Kidney (tissue), 14 donors: Measurements from ENCODE around the gene RABGGTA. TPM values are rescaled to one million over a fixed set of nuclear protein-coding genes. Genes with fewer than 3 reads are reported as not detected.

ENCODE experiments used
- DNase-seq, 5 donors: peaks; one replicate each; pipeline ENCODE4 v3.0.0-alpha.2; 2013 to 2020
- FAIRE-seq: peaks from 2 replicates; lab custom pipeline; 2012; peaks lifted over from hg19 to GRCh38; lab: Jason Lieb, UNC
- H3K27ac ChIP-seq, 2 donors: one replicate each; pipeline ENCODE4 v1.7.0; 2013; ENCODE audit warnings: low read depth in 2 of 2, low read length in 2 of 2, inconsistent platforms in 1 of 2
- H3K27me3 ChIP-seq: one replicate; pipeline ENCODE4 v1.7.1; 2013; ENCODE audit warnings: low read length, inconsistent platforms; ENCODE audit not compliant: control insufficient read depth, insufficient read depth
- H3K36me3 ChIP-seq, 3 donors: one replicate each; pipeline versions ENCODE4 v1.7.0 to v1.7.1; 2013; ENCODE audit warnings: low read length in 3 of 3, control low read depth in 1 of 3, inconsistent platforms in 1 of 3; ENCODE audit not compliant: insufficient read depth in 3 of 3, control insufficient read depth in 2 of 3
- H3K4me1 ChIP-seq, 3 donors: one replicate each; pipeline versions ENCODE4 v1.7.0 to v1.7.1; 2013; ENCODE audit warnings: low read length in 3 of 3, inconsistent platforms in 1 of 3, low read depth in 1 of 3; ENCODE audit not compliant: control insufficient read depth in 2 of 3, insufficient read depth in 2 of 3
- H3K4me3 ChIP-seq, 3 donors: one replicate each; pipeline versions ENCODE4 v1.7.0 to v1.8.1; 2013; ENCODE audit warnings: low read length in 3 of 3, control low read depth in 1 of 3, inconsistent platforms in 1 of 3
- H3K9ac ChIP-seq, 3 donors: one replicate each; pipeline versions ENCODE4 v1.7.0 to v1.7.1; 2013; ENCODE audit warnings: low read length in 3 of 3, control low read depth in 1 of 3, inconsistent platforms in 1 of 3
- H3K9me3 ChIP-seq, 3 donors: one replicate each; pipeline versions ENCODE4 v1.7.0 to v1.7.1; 2013; ENCODE audit warnings: low read length in 3 of 3, control low read depth in 1 of 3, inconsistent platforms in 1 of 3; ENCODE audit not compliant: control insufficient read depth in 2 of 3, insufficient read depth in 1 of 3
- intact Hi-C: fragments of 100-400 bp; cut with DNase I; formaldehyde crosslinking; loops from one replicate; pipeline ENCODE4 v1.11.1; 2022
- polyA plus RNA-seq: library from polyadenylated mRNA; stranded (reverse); fragments of 350-450 nt; fragmentation: Illumina TruSeq; extraction: RNeasy Lipid Tissue Mini Kit (QIAGEN cat#74804); gene quantifications from one replicate; pipeline ENCODE4 v1.2.3, GENCODE V29; 2014; ENCODE audit warnings: low read depth, low replicate concordance; ENCODE audit not compliant: insufficient read depth
- total RNA-seq: library from RNA; stranded (reverse); fragmentation: NEBNext Ultra II Directional; extraction: Animal tissue kit (Norgen Biotek cat#: 25700); gene quantifications from one replicate; pipeline ENCODE4 v1.2.1, GENCODE V29; 2021
- TF ChIP-seq, protein P1 (sequence below): IDR thresholded peaks from 3 replicates; pipeline ENCODE4 v1.5.1; 2012; ENCODE audit warnings: mild to moderate bottlenecking, moderate library complexity, borderline replicate concordance; ENCODE audit not compliant: insufficient read depth; ENCODE audit errors: extremely low read depth
- donor health status: control.
- donor health status: control.
- donor health status: control.
- donor health status: control.
- donor health status: control.
- donor health status: DM: yes; HTN: yes; CAD: no.
- donor health status: Normal renal cell carcinoma (clear cell type).

The RABGGTA gene
- total and polyA plus RNA-seq, 2 donors from 2014 or later, result 25.8 to 33.9 TPM

DNA sequence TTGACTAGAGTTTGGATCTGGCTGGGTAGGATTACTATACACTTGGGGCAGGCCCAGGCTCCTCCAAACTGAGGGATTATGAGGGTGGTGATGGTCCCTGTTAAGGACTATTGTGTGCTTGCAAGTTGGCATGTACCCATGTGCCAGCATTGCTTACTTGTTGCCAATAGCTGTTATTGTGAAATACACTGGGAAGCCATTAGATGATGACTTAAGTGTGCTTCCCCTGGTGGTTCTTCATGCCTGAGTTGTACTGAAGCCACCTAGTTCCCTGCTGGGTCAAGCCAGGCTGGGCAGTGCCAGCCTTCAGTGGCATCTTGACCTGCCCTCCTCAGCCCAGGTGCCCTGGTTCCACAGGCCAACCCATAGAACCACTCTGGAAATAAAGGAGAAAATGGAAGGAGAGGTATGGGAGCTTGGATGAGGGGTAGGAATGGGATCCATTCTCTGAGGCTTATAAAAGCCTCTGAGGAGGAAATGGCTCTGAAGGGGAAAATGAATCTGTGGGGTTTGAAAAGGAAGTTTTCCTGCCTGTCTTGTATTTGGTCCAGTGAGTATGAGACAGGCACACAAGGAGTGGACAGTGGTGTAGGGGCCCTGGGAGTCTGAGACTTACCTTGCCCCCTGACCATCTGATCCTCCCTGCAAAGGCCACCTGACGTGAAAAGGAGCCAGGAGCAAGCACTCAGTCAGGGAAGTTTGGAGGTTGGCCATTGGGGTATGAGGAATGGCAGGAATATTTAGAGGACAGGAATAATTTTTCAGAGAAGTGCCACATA is 40.6 kb upstream of the RABGGTA start:
- H3K4me3 ChIP-seq, result peak overlapping the region in 1 of 3 donors; percentile 49
- TF ChIP-seq, protein P1, sequence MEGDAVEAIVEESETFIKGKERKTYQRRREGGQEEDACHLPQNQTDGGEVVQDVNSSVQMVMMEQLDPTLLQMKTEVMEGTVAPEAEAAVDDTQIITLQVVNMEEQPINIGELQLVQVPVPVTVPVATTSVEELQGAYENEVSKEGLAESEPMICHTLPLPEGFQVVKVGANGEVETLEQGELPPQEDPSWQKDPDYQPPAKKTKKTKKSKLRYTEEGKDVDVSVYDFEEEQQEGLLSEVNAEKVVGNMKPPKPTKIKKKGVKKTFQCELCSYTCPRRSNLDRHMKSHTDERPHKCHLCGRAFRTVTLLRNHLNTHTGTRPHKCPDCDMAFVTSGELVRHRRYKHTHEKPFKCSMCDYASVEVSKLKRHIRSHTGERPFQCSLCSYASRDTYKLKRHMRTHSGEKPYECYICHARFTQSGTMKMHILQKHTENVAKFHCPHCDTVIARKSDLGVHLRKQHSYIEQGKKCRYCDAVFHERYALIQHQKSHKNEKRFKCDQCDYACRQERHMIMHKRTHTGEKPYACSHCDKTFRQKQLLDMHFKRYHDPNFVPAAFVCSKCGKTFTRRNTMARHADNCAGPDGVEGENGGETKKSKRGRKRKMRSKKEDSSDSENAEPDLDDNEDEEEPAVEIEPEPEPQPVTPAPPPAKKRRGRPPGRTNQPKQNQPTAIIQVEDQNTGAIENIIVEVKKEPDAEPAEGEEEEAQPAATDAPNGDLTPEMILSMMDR, result no peak
- intact Hi-C loops, result no loop called here
- H3K4me1 ChIP-seq, result peaks cover 0 to 46% (median 38%) of the 10 kb centered on the region in 3 donors
- peak overlapping the region in 1 of 3 donors; percentile 30 for H3K9ac ChIP-seq
- no peaks in the 10 kb centered on the region for H3K9me3 ChIP-seq
- FAIRE-seq, result no peak
- DNase-seq, result no peak
- peak overlapping the region; percentile 63 to 72 for H3K27ac ChIP-seq
- H3K27me3 ChIP-seq, result peaks cover 6% of the 10 kb centered on the region
- H3K36me3 ChIP-seq, result no peaks in the 10 kb centered on the region

DNA sequence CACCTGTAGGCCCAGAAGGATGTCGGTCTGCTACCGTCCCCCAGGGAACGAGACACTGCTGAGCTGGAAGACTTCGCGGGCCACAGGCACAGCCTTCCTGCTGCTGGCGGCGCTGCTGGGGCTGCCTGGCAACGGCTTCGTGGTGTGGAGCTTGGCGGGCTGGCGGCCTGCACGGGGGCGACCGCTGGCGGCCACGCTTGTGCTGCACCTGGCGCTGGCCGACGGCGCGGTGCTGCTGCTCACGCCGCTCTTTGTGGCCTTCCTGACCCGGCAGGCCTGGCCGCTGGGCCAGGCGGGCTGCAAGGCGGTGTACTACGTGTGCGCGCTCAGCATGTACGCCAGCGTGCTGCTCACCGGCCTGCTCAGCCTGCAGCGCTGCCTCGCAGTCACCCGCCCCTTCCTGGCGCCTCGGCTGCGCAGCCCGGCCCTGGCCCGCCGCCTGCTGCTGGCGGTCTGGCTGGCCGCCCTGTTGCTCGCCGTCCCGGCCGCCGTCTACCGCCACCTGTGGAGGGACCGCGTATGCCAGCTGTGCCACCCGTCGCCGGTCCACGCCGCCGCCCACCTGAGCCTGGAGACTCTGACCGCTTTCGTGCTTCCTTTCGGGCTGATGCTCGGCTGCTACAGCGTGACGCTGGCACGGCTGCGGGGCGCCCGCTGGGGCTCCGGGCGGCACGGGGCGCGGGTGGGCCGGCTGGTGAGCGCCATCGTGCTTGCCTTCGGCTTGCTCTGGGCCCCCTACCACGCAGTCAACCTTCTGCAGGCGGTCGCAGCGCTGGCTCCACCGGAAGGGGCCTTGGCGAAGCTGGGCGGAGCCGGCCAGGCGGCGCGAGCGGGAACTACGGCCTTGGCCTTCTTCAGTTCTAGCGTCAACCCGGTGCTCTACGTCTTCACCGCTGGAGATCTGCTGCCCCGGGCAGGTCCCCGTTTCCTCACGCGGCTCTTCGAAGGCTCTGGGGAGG is 39.5 kb upstream of the RABGGTA start, which contains the start of gene LTB4R:
Gene LTB4R (plus strand): TSS at position 857 of the 959 bp plus-strand sequence. CDS start 4,150 bp downstream, outside the sequence.
- DNase-seq (peak; percentile 89 to 94 (median 90)), FAIRE-seq (no peak)
- TF ChIP-seq, protein P1, result peak; percentile 7
- Histone ChIP-seq H3K36me3 (peaks cover 0 to 11% (median 7%) of the 10 kb centered on the region in 3 donors), H3K27ac (peak within 1 kb of the TSS; percentile 68 to 72), H3K4me3 (peak within 1 kb of the TSS in 2 of 3 donors; percentile 18 to 49), H3K9ac (peak within 1 kb of the TSS in 1 of 3 donors; percentile 30), H3K4me1 (peaks cover 0 to 46% (median 38%) of the 10 kb centered on the region in 3 donors), H3K27me3 (peaks cover 3% of the 10 kb centered on the region), H3K9me3 (no peaks in the 10 kb centered on the region)
- intact Hi-C loops, result no loop called here

DNA sequence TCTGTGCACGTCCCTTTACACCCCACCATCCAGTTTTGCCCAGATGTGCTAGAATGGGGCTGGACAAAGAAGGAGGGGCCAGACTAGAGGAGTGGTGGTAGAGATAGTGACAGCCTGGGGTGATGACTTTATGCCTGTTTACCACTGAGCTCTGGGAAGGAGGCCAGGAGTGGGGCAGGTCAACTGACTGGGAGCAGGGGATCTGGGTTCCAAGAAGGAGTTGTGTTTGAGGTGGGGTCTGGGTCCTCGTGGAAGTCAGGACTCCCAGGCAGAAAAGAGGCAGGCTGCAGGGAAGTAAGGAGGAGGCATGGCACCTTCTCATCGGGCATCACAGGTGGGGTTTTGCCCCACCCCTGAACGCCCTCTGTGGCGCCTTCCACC is 38.9 kb upstream of the RABGGTA start:
- Histone ChIP-seq H3K4me3 (peak overlapping the region in 2 of 3 donors; percentile 18 to 49), H3K27me3 (no peaks in the 10 kb centered on the region), H3K27ac (peak overlapping the region; percentile 68 to 72), H3K4me1 (peaks cover 0 to 44% (median 38%) of the 10 kb centered on the region in 3 donors), H3K9ac (peak overlapping the region in 1 of 3 donors; percentile 17), H3K36me3 (peaks cover under 1 to 17% (median 9%) of the 10 kb centered on the region in 3 donors), H3K9me3 (no peaks in the 10 kb centered on the region)
- DNase-seq (no peak), FAIRE-seq (no peak)
- intact Hi-C loops, result no loop called here
- TF ChIP-seq, protein P1, result no peak
